GM19397 (cell line): ENCODE data around the gene SLC40A1.
"Not testable (repeated sequence)": the region's sequence is repeated elsewhere in the genome, so short reads cannot be mapped to it uniquely, and the experiment has no call there.

ENCODE experiments used
- ATAC-seq: cut with Tn5 transposase; IDR thresholded peaks from one replicate; pipeline ENCODE4 v1.9.1; 2021; ENCODE audit warnings: mild to moderate bottlenecking, moderate library complexity; ENCODE audit not compliant: unreplicated experiment

The SLC40A1 gene

GRCh38 chr2:189601652-189602051 lies 21.1 kb upstream of the SLC40A1 start:
- not testable (repeated sequence) for ATAC-seq

- ATAC-seq: no peak
Observed at GRCh38 chr2:189601043-189601442, 20.5 kb upstream of the SLC40A1 start.

GRCh38 chr2:189599245-189599644 lies 18.7 kb upstream of the SLC40A1 start:
- ATAC-seq: no peak

GRCh38 chr2:189595417-189595816 lies 14.8 kb upstream of the SLC40A1 start:
- no peak for ATAC-seq

GRCh38 chr2:189594305-189594704 lies 13.7 kb upstream of the SLC40A1 start:
- ATAC-seq: no peak

GRCh38 chr2:189593115-189593514 lies 12.5 kb upstream of the SLC40A1 start:
- ATAC-seq: no peak

- no peak for ATAC-seq
Observed at GRCh38 chr2:189592353-189592984, 11.9 kb upstream of the SLC40A1 start.

GRCh38 chr2:189587780-189588179 lies 7.2 kb upstream of the SLC40A1 start:
- ATAC-seq: no peak

GRCh38 chr2:189585226-189585756 lies 4.7 kb upstream of the SLC40A1 start:
- ATAC-seq: no peak

- ATAC-seq: no peak
Observed at GRCh38 chr2:189584686-189585085, 4.1 kb upstream of the SLC40A1 start.

- ATAC-seq: no peak
Observed at GRCh38 chr2:189583227-189584198, 2.9 kb upstream of the SLC40A1 start.

- no peak for ATAC-seq
Observed at GRCh38 chr2:189582809-189583192, 2.2 kb upstream of the SLC40A1 start.

GRCh38 chr2:189582140-189582808 lies 1.7 kb upstream of the SLC40A1 start:
- no peak for ATAC-seq

GRCh38 chr2:189581354-189582139 lies 961 bp upstream of the SLC40A1 start:
- no peak for ATAC-seq

GRCh38 chr2:189580241-189580651 lies 340 bp downstream of the SLC40A1 start:
- peak; percentile 37 for ATAC-seq

- no peak for ATAC-seq
Observed at GRCh38 chr2:189579585-189580186, 900 bp downstream of the SLC40A1 start.

GRCh38 chr2:189578272-189578950 lies 2.2 kb downstream of the SLC40A1 start:
- no peak for ATAC-seq

GRCh38 chr2:189577121-189577520 lies 3.5 kb downstream of the SLC40A1 start:
- no peak for ATAC-seq

- ATAC-seq: no peak
Observed at GRCh38 chr2:189576396-189576795, 4.2 kb downstream of the SLC40A1 start.
